Cortex of kidney (tissue), 1 donor: ENCODE results near the gene ALDH1L1.
A peak's percentile ranks its signal among the peaks of the same experiment; 100 is the strongest.
"Not testable (repeated sequence)": the region's sequence is repeated elsewhere in the genome, so short reads cannot be mapped to it uniquely, and the experiment has no call there.

ENCODE experiments used
- DNase-seq: peaks from one replicate; lab custom pipeline; 2025; lab: John Stamatoyannopoulos, UW

ALDH1L1 gene

DNA sequence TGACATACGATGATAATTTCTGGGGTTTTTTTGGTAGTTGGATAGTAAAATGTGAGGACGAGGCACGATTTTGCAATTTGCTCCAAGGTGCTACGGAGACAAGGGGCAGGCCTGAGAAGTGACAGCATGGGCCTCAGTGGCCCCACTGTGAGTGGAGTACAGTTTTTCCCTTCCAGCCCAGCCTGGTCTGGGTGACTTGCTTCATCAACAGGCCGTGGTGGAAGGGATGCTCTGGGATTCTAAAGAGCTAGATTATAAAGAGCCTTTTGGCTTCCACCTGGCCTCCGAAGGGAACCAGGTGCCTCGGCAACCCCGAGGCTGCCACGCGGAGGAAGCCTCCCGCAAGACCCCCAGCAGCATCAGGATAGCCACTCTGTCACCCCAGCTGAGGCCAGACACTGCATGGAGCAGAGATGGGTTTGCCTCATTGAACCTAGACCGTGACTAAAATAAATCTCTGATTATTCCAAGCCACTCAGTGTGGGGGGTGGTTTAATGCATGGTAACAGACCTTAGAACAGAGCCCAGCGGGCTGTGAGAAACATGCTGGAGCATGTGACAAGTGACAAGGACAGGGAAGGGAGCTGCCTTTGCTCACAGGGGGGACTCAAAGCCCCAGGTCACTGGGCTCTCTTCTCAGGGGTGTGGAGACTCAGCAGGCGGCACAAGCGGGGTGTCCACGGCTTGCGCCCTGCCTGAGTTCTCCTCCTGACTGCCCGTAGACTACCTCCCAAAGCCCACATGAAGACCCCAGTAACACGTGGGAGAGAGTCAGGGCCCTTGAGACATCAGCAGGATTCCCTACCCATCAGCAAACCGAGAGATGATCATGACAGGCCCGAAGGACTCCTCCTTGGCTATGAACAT is 73.8 kb downstream of the ALDH1L1 start:
- DNase-seq, result no peak

DNA sequence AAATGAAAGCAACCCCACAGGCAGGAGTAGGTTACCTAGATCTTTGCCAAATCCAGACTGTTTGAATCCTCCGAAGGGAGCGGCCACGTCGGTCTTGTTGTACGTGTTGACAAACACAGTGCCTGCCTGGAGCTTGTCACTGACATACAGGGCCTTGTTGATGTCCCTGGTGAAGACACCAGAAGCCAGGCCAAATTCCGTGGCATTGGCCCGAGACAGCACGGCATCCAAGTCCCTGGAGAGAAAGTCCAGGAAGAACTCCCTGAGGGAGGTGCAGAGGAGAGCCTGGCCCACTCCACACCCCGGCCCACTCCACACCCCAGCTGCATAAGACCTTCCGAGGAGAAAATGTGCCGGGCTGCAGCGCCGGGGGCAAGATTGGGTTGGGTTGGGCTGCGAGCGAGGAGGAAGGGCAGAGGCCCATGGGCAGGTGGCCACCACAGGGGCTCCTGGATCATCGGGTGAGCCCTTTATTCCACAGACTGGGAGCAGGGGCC is 74.6 kb downstream of the ALDH1L1 start:
- no peak for DNase-seq

DNA sequence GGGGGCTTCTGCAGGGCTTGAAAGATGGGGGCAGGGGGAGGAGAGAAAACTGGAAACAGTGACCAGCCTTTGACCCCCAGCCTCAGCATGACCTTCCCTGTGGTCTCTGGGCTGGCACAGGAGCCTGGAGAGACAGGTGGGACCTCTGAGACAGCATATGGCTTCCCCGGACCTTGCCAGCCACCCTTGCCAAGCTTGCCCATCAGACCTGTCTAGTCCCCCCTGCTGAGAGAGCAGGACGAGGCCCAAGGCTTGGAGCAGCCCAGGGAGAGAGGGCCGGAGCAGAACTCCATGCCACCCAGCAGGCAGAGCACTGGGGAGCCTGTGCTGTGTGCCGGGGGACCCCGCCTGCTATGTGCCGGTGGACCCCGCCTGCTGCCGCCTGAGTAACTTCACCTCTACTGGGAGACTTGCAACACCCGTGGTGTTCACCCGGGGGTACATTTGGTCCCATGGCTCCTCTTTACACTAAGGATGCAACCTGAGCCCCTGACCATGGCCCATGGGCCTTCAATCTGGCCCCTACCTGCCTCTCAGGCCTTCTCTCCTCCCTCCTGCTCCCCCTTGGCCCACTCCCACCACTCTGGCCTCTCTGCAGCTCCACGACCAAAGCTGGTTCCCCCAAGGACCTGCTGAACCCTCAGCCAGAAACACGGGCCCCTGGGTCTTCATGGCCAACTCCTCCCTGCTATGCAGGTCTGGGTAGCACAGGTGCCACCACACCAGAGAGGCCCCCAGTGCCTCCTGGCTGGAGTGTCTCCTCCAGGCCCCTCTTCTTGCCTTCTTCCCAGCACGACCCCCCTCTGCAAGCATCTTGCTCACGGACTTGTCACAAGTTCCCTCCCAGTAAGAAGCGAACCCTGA is 75.4 kb downstream of the ALDH1L1 start:
- no peak for DNase-seq

- DNase-seq, result no peak
These were observed 76.3 kb downstream of the ALDH1L1 start for GRCh38 chr3:126104028-126104635.

DNA sequence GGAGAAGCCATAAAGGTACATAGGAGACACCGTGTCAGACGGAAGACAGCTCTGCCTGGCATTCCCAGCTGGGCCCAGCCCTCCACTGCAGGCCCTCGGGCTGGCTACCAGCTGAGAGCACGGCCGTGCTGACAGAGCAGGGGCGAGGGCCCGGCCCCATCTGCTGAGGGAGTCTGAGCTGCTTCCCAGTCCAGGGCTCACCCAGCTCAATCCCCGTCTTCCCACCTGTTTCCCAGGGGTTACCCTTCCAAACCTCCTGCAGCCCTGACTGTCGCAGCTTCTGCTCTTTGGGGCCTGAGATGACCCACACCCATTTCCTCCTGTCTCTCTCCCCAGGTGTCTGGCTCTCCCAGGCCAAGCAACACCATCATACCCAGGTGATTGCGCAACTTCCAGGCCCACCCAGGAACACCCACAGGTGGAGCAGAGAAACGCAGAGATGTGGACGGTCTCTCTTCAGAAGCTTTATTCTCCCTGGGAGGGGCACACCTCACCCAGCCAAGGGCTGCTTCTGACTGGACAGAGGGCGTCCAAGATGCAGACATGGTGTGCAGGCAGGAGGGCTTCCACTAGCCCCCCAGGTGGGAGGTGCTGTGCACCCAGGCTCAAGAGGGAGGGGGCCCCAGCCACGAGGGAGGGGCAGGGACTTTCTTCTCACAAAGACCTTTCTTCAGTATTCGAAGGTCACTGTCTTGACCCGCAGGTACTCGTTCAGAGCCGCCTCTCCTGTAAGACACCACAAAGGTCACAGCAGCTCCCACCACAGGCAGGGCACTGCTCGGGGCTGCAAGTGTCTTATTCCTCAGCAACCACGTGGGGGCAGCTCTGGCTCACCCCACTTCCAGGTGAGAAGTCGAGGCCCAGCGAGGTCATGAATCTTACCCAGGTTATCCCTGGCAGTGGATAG is 77.0 kb downstream of the ALDH1L1 start:
- no peak for DNase-seq

DNA sequence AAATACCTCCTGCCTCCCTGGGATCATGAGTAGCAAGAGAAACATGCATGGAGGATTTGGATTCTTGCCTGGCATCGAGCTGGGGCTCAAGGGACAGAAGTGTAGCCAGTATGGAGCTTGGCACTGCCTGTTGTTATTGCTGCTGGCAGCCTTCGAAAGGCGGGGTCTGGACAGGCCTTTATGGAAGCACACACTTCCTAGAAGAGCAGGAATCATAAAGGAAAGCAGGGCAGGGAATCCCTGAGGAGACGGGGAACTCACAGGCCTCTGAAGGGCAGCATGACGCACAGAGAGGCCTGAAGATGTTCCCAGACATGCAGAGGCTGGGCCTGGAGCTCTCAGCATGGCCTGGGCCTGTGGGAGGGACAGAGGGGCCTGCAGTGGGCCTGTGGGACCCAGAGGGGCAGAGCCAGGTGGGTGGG is 77.8 kb downstream of the ALDH1L1 start:
- DNase-seq, result no peak

DNA sequence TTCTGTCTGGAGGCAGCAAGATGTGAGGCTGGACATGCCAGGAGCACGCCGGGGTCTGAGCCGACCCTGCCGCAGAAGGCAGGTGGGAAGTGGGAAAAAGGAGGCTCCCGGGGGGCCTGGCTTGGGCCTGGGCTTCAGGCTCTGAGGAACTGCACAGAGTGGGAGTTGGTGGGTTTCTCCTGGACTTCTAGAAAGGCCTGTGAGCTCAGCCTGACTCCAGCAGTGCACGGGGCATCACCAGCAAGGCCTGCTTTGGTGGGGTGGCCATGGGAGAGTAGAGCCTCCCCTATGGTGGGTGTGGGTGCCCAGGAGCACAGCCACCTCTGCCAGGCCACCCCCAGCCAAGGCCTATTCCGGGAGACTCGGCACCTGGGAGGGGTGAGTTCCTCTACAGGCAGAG is 78.4 kb downstream of the ALDH1L1 start:
- DNase-seq, result no peak

DNA sequence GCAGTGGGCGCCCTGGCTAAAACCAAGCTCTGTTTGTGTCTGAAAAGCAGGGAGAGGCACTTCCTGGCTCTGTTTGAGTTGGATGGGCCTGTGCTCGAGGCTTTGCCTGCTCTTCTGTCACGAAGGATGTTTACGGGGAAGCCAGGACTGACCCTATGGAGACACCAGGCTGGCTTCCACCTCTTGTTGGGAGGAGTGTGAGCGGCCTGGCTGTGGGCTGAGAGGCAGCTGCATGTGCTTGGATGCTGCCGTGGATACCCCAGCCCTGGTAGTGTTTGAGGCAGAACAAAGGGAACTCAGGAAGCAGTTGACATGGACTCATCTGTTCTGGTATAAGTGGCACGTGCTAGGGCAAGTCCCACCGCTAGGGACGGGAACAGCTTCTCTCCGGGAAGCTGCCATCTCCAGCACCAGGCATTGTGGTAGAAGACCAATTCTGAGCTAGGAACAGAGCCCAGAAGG is 78.8 kb downstream of the ALDH1L1 start:
- DNase-seq, result no peak

DNA sequence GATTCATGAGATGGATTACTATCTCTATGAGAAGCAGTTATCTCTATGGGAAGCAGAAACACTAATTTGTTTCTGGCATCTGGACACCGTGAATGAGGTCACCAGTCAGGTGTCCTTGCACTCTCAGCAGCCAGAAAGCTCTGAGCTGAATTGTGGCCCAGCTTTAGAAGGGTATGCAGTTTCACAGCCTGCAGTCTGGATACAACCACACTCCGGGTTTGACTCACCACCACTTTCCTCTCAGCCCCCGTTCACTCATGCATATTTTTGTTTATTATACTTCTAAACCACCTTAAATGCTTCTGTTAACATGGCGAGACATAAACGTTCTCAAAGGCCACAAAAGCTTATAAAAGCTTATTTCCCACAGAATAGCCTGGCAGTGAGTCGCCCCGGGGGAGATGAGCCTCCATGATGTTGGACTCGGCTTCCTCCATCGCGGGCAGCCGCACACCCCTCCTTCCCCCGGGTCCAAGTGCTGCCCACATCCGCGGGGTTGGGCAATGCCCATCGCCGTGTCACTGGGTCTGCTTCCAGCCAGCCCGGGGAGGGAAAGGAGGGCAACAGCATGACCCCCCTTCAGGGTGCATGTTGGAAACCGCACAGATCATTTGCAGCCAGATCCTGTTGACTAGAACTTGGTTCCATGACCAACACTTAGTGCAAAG is 79.6 kb downstream of the ALDH1L1 start:
- no peak for DNase-seq

DNA sequence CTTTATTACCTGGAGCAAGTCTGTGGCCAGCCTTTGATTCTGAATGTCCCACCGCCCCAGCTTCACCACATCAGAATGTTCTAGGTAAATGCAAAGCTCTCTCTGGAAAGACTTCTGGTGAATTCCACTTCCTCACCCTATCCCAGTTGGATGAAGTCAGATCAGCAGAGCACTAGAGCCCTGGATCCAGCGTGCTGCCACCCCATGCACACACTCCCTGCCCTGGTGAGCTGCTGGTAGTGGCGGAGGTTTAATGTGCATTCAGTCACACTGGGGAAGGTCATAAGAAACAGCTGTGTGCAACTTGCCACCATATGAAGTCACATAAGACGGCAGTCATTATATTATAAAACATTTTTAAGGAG is 80.1 kb downstream of the ALDH1L1 start:
- no peak for DNase-seq

GRCh38 chr3:126098391-126098858 is 82.0 kb downstream of the ALDH1L1 start:
- no peak for DNase-seq

DNA sequence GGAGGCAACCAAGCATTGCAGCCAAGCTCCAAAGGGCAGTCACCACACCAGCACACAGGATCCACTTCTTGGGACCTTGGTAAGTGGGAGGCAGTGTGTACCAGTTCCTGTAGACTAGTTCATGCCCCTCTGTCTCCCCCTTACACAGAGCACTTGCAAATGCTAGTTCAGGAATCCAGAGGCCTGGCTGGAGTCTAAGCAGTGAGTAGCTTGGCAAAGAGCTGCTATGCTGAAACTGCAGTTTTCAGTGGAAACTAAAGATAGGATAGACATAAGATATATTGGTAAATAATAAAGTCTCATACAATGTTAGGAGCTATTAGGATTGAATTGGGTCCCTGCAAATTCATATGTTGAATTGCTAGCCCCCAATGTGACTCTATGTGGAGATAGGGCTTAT is 82.6 kb downstream of the ALDH1L1 start:
- no peak for DNase-seq

- DNase-seq, result not testable (repeated sequence)
These were observed 84.1 kb downstream of the ALDH1L1 start for GRCh38 chr3:126096274-126096673.

DNA sequence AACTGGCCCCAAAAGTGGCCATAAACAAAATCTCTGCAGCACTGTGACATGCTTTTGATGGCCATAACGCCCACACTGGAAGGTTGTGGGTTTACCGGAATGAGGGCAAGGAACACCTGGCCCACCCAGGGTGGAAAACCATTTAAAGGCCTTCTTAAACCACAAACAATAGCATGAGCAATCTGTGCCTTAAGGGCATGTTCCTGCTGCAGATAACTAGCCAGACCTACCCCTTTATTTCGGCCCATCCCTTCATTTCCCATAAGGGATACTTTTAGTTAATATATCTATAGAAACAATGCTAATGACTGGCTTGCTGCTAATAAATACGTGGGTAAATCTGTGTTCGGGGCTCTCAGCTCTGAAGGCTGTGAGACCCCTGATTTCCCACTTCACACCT is 88.3 kb downstream of the ALDH1L1 start:
- DNase-seq, result not testable (repeated sequence)

GRCh38 chr3:126087552-126088175 is 92.7 kb downstream of the ALDH1L1 start:
- no peak for DNase-seq

DNA sequence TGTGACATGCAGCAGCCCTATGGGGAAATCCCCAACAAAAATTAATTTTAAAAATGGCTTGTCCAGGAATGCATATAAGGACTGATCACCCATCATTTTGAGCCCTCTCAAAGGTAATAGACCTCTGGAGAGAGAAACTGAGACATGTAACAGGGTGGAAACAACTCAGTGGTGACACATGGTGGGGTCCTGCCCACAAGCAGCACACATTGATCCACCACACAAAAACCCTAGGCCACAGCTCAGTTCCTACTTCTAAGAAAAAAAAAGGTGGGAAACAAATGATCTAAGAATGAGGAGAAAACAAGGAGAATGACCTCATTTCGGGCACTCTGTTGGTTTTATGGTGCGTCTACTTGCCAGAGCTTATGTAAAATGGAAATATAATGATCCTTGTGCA is 94.5 kb downstream of the ALDH1L1 start:
- no peak for DNase-seq

GRCh38 chr3:126085276-126085675 is 95.1 kb downstream of the ALDH1L1 start:
- DNase-seq, result no peak

GRCh38 chr3:126084768-126085180 is 95.6 kb downstream of the ALDH1L1 start:
- no peak for DNase-seq

DNA sequence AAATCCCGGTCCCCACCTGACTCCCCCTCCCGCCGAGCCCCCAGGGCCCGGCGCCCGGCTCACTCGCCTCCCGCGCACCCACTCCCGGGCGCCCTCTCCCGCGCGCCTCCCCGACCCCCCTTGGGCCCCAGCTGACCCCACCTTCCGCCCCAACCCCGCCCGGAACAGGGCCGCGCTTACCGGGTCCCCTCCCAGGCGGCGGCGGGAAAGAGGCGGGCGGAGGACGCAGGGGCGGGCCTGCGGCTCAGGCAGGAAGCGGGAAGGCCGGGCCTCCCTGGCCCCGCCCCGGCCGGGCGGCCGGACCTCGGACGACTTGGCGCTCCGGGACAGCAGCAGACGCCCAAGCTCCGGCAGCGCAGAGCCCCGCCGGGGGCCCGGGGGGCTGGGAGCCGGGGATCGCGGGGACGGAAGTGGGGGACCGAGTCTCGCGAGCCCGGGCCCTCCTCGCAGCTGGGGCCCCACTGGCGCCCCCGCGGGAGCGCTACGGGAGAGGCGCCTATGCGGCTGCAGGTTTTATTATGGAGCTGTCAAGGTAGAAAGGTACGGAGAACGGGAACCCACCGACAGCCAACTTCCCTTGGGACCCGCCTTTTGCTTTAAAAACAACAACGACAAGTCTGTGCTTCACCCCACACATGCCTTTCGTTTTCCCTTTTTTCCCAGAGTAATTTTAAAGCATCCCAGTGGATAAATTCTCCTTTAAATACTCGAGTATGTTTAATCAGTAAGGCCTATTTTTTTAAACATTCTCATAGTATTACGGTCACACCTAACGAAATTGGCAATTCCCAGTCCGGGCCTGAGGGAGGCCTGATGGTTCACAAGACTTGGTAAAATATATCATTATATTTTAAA is 96.2 kb downstream of the ALDH1L1 start, which contains the start of gene SLC41A3:
TSS of gene SLC41A3 (minus strand) at position 212 of the 855 bp plus-strand sequence. CDS start 15,905 bp downstream, outside the sequence.
- peak; percentile 77 for DNase-seq
